KG1 (cell line): ENCODE data around the gene PTPN9.
"Not testable (repeated sequence)": the region's sequence is repeated elsewhere in the genome, so short reads cannot be mapped to it uniquely, and the experiment has no call there.

Experiments used
- DNase-seq: peaks from one replicate; lab custom pipeline; 2025; lab: John Stamatoyannopoulos, UW

The PTPN9 gene

DNA sequence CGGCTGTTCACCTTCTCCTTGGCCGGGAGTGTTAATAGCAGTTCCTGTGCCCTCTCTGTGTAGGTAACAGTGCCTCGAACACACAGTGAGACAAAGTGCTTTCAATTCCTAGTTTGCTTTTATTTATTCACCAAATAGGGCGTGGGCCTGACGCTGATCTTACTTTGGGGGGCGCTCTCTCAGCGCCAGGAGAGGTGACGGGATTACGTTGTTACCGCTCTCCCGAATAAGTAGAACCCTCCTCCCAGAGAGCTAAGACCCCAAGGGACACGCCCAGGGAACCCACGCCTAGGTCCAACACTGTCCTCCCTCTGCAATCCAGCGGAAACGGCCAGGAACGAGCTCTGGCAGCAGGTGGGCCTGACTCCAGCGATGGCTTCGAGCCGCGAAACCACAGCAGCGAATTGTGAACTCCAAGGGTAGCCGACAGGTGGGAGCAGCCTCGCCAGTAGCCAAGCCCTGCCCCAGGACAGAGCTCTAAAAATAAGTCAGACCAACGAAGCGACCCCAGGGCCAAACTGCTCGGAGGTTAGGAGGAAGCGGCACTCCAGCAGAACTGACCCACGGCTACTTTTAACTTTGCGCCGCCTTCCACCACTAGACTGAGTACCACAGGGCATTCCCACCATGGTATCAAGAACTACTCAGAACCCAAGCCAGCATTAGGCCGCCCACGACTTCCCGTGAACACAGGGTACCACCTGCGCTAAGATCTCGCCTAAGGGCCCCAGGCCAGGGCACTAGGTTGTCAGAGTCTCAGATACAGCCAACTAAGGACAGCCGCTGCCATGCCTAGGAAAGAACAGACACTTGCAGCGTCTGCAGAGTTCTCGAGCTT is 126.0 kb downstream of the PTPN9 start:
- DNase-seq, result peak; percentile 62

DNA sequence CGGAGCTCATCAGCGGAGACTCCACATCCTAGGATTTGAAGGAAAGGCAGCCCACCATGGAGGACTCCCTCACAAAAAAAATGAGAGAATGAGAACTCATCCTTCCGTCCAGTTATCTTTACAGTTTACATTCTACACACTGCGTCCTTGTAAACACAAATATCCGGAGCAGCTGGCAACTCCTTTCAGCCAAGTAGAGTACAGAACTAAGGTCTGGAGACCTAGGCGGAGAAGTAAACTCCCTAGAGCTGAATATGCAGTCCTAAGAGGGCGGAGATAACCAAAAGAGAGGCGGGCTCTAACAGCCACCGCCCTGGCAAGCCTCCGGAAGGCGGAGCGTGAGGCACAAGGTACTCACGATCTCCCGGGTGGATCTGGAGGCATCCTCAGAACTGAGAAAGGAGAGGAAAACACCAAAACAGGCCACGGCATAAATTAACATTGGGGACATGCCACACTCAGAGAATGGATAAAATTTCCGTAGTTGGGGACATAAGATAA is 126.7 kb downstream of the PTPN9 start:
- peak; percentile 62 for DNase-seq

DNA sequence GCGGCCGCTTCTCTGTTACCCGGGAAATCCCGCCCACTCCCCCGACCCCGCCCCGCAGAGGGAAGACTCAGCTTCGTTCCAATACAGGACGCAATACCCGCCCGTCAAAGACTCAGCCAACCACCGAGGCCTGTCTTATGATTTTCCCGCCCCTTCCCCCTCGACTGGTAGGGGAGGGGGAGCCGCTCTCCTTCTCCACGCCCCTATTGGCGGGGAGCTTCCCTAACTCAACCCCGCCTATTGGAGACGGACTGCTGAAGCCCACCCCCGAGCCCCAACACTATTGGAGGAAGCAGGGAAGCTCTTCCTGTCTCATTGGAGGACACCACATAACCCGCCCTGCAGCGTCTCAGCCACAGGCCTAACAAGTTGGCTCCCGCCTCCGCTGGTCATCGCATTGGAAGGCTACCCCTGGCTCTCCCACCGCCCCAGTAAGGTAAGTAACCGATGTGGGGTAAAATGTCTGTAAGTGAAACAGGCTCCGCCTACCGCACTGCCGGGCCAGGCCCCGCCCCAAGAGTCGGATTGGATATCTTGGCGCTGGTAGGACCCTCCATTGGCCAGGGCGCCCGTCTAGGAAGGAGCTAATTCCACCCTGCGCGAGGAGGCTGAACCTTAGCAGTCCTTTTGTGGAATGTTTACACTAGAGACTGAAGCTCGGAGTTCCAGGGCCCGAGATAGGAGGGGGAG is 127.3 kb downstream of the PTPN9 start, which contains the start of gene SIN3A:
Gene SIN3A (minus strand): TSS at position 17 of the 690 bp plus-strand sequence. CDS start 21,315 bp downstream, outside the sequence.
- peak; percentile 100 for DNase-seq

DNA sequence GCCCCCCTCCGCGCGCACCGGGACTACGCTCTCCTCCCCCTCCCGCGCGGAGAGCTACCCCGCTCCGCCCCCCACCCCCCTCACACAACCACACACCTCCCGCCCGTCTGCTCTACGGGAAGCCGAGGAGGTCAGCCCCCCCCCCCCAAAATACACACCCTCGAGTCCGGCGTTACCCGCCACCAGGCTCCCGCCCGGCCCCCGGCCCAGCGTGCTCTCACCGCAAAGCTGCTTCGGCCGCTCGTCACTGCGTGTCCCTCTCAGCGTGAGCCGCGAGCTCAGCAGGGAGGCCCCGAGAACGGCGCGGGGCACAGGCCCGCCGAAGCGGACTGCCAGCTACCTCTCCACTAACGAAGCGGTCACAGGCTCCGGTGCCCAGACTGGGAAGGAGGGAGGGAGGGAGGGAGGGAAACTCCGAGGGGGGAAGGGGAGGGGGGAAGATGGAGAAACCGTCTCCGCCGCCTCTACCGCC is 127.9 kb downstream of the PTPN9 start:
- no peak for DNase-seq

DNA sequence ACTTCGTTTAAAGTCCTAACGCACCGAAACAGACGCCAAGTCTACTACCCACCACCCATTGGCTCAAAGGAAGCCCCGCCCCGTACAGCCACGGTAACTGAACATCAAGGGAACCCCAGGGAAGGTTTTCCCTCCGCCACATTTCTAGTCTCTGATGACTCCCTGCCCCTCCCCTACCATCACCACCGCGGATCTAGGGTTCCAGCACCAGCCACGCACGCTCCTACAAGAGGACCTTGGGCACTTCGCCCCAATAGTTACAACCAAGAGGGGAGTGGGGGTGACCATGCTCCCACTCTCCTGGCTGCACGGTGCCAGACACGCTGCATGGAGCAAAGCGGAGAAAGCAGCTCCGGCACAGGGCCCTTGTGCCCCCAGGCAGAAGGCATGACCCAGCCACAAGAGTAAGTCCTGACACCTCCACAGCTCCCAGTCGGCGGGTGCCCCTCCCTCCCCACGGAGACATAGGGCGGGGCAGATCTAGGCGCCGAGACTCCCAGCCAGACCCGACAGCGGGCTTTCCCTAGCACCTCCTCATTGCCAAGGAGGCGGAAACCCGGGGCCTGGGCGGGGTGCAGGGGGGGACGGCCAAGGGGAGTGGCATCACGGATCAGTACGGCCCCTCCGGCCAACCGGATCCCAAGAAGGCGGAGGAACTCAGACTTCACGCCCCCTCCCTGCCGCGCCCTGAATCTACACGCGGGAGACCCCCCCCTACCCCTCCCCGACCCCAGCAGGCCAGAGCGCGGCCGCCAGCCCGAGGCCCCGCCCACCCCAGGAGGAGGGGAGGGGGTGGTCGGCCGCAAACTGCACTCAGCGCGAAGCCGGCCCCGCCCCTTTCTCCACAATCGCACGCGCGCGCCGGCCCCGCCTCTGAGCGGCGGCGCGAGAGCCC is 128.6 kb downstream of the PTPN9 start:
- DNase-seq, result peak; percentile 87

DNA sequence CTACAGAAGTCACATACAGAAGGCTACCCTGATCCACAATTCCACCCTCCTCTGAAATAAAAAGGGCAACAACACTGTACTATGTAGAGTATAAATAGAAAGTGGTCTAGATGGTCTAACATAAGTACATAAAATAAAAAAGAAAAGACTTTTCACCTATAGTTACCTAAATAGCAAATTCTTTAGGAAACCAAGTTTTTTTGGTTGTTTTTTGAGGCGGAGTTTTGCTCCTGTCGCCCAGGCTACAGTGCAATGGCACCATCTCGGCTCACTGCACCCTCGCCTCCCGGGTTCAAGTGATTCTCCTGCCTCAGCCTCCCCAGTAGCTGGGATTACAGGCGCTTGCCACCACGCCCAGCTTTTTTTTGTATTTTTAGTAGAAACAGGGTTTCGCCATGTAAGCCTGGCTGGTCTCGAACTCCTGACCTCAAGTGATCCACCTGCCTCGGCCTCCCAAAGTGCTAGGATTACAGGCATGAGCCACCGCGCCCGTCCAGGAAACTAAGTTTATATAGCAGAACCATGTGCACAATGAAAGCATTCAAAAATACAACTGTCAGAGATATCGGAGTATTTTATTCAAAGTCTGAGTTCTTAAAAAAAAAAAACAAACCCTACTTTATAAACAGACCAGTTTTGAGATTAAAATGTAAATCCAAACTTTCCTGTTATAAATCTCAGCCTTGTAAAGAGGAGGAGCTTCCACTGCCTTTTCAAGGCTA is 129.4 kb downstream of the PTPN9 start:
- DNase-seq, result no peak

DNA sequence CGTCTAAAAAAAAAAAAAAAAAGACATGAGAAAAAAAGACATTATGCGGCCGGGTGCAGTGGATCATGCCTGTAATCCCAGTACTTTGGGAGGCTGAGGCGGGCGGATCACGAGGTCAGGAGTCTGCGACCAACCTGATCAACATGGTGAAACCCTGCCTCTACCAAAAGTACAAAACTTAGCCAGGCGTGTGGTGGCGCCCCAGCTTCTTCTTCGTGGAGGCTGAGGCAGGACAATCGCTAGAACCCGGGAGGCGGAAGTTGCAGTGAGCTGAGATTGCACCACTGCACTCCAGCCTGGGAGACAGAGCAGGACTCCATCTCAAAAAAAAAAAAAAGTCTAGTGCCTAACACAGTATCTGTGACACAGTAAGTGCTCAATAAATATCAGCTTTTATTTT is 130.9 kb downstream of the PTPN9 start:
- not testable (repeated sequence) for DNase-seq

DNA sequence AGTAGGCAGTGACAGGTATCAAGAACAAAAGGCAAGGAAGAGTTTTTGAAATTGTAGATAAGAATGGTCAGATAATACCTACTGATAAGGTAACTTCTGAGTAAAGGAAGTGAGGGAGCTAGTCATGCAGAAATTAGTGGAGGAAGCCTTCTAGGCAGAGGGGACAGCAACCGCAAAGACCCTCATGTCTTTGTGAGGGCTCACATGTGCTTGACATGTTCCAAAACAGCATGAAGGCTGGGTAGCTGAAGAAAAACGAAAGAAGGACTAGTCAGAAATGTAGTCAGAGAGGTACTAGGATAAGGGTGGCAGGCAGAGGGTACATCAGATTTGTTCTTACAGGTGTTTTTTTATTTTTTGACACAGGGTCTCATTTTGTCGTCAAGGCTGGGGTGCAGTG is 133.0 kb downstream of the PTPN9 start:
- no peak for DNase-seq

DNA sequence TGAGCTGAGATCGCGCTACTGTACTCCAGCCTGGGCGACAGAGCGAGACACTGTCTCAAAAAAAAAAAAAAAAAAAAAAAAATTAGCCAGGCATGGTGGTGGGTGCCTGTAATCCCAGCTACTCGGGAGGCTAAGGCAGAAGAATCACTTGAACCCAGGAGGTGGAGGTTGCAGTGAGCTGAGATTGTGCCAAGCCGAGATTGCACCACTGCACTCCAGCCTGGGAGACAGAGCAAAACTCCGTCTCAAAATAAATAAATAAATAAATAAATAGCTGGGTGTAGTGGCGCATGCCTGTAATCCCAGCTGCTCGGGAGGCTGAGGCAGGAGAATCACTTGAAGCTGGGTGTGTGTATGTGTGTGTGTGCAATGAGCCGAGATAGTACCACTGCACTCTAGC is 133.8 kb downstream of the PTPN9 start:
- not testable (repeated sequence) for DNase-seq

DNA sequence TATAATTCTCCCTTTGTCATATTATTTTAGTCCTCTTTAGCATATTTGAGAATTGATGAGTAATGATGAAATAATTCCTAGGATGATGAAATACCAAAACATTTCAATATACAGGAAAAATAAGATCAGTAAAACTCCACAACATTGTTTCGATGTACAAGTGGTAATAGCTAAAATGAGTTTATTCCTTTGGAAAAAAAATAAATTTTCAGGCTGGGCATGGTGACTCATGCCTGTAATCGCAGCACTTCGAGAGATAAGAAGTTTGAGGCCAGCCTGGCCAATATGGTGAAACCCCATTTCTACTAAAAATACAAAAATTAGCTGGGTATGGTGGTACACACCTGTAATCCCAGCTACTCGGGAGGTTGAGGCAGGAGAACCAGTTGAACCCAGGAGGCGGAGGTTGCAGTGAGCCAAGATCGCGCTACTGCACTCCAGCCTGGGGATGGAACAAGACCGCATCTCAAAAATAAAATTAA is 135.1 kb downstream of the PTPN9 start:
- not testable (repeated sequence) for DNase-seq

DNA sequence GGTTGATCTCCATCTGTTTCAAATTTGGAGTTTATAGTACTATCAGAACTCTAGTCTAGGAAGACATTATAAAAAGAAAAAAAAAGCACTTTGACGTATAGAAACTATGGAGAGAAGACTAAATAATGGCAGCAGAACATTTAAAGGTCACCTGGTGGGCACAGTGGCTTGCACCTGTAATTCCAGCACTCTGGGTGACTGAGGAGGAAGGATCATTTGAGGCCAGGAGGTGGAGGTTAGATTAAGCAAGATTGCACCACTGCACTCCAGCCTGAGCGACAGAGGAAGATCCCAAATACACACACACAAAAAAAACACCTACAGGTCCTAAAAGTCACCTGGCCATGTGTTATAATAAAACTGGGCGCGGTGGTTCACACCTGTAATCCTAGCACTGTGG is 141.4 kb downstream of the PTPN9 start:
- no peak for DNase-seq

DNA sequence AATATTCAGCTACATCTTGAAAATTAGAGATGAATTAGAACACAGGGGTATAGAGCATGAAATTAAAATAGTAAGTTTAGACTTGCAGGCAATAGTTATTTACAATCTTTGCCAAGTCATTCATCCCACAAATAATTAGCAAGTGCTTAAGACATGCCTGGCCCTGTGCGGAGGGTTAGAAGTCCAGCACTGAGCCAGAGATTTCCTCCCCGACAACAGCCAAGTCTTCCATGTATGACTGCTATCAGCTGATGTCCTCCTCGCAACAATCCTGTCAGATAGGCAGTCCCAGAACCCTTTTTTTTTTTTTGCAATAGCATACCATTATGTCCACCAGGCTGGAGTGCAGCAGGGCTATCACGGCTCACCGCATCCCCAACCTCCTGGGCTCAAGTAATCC is 142.2 kb downstream of the PTPN9 start:
- DNase-seq, result no peak

DNA sequence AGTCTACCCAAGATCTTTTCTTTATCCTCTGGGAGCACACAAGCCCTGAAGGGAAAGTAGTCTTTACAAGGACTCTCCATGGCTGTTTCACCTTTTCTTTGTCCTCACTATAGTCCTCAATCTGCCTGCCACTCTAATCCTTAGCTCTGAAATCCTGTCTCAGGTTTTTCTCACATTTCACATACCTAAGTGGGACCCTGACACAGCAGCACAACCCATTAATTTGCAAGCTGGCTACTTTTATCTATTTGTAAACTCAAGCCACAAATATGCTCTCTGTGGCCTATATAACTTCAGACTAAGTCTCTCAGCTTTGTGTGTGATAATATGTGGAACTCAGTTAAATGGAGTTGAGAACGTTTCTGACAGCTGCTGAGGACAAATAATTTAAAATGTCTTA is 147.4 kb downstream of the PTPN9 start:
- DNase-seq, result no peak

DNA sequence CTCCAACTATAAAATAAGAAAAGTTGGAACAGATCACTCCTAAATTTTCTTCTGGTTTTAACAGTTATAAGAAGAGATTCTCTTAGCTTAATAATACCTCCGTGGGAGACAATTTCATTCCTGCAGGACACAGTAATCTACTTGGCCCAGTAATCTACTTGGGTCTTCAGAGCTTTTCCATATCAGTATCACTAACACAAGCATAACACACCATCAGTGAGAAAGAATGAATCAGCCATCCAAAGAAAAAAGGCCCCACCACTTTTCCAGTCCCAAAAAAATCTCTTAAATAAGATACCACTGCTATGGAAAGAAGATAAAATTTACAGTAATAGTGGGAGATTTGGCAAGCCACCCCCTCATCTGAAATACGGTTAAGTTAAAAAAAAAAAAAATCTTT is 147.8 kb downstream of the PTPN9 start:
- no peak for DNase-seq

DNA sequence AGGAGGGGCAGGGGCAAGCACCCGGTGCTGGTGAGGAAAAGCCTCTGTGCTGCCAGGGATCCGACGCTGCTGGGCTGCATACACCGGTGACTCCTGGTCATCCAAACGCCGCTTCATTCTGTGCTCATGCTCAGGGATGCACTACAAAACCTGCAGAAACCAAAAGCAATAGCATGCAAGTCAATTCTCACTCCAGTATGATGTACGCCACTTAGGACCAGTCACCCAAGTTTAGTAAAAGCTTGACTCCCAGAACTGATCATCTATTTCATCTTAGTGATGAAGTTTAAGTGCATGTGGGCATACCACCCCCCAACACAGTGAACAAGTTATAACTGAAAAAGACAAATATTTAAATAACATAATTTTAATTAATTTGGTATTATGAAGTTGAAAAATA is 148.9 kb downstream of the PTPN9 start:
- DNase-seq, result no peak

DNA sequence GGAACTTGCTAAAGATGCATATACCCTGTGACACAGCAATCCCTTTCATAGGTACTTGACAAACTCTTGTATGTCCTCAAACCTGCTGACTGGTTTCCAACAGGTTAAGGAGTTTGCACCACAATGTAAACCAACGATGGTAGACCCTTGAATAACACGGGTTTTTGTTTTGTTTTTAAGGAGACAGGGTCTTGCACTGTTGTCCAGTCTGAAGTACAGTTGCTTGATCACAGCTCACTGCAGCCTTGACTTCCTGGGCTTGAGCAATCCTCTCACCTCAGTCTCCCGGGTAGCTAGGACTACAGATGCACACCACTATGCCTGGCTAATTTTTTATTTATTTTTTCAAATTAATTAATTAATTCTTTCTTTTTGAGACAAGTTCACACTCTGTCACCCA is 151.0 kb downstream of the PTPN9 start:
- DNase-seq, result no peak

DNA sequence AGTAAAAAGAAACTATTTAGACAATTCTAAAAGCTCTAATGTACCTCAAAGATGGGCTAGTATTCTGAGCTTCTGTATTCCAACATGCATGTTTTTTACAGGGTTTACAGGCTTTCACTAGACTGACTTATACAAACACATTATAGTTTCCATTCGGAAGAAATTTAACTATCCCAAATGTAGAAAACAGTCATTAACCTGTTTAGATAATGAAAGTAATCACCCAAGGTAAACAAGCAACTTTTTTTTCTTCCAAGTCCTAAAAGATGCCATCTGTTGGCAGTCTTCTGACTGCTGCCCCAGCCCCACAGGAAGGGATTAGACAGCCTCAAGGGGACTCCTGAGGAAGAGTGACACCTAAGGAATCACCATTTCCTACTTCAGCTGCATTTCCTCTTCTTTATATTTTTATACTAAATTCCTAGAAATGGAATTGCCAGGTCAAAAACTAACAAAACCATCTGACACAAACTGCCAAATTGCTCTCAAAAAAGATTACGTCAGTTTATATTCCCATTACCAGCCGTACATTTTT is 153.1 kb downstream of the PTPN9 start:
- DNase-seq, result no peak

DNA sequence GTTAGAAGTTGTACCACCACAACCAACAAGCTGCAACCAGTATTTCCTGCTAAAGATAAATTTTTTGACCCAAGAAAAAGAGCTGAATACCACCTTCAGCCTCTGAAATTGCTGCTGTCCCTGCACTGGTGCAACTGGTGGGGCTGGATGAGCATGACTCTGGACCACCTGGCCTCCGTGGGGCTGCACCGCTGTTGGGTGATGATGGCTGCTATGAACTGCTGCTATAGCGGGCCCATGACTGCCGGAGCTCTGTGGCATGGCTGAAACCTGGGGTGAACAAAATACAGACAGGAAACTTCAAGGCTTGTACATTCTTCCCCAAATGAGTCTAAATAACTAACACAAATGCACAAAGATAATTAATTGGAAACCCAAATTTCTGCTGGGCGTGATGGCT is 156.6 kb downstream of the PTPN9 start:
- DNase-seq, result no peak

DNA sequence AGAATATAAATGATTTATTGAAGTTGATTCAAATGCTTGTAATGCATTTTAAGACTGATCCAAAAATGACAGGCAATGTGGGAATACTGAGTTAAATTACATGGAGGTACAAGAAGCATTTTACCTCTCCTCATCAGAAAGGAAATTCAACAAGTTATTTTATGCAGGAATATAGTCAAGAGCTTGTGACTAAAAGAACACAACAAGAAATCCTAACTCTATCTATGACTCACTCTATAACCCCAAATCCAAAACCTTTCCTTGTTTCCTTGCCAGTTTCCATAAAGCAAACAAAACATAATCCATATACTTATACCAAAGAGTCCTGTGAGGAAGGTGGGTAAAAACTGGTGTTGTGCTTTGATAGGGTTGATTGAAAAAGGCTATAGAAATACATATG is 158.4 kb downstream of the PTPN9 start:
- no peak for DNase-seq

DNA sequence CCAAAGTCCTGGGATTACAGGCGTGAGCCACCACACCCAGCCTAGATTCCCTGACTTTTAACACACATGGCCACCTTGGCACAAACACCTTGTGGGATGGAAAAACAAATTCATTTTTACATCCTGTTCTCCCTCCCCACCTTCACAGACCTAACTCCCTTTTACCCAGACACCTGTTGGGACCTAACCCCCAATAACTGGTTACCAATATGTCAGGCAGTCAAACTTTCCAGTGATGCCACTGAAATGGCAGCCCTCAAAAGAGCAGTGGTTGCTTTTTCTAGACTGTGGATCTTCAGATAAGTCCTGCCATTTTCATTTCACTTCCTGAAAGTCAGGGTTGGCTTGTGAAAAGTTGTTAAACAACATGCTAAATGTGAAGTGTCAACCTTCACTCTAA is 162.5 kb downstream of the PTPN9 start:
- no peak for DNase-seq
